GM23338 (cell line): ENCODE measurements around the gene HSPA9. TPM values are rescaled to one million over a fixed set of nuclear protein-coding genes. Genes with fewer than 3 reads are reported as not detected.

Experiments used
- ATAC-seq: fragments of 200-7000 bp; cut with Tn5 transposase; 3 replicates; pipeline ENCODE4 v1.9.1; 2020
- DNase-seq: peaks from one replicate; pipeline ENCODE4 v3.0.0-alpha.2; 2015; ENCODE audit warnings: low spot score
- H2AFZ ChIP-seq: fragments of 200-600 bp; sonication (generic); 2 replicates; pipeline ENCODE4 v1.8.0; 2016; ENCODE audit warnings: antibody characterized with exemption, mild to moderate bottlenecking, moderate library complexity
- H3F3A ChIP-seq: fragments of 200-600 bp; sonication (generic); replicated peaks from 2 replicates; pipeline ENCODE4 v1.8.0; 2017; ENCODE audit warnings: antibody characterized with exemption, mixed run types, low read depth
- H3K27ac ChIP-seq: fragments of 200-600 bp; sonication (generic); 2 replicates; pipeline ENCODE4 v1.6.1; 2016; ENCODE audit warnings: low read depth
- H3K27me3 ChIP-seq: fragments of 200-600 bp; sonication (generic); 2 replicates; pipeline ENCODE4 v1.8.0; 2016; ENCODE audit warnings: mild to moderate bottlenecking, mixed run types, moderate library complexity; ENCODE audit not compliant: insufficient read depth
- H3K36me3 ChIP-seq: fragments of 200-600 bp; sonication (generic); 2 replicates; pipeline ENCODE4 v1.8.0; 2016; ENCODE audit warnings: mild to moderate bottlenecking; ENCODE audit not compliant: insufficient read depth
- H3K4me1 ChIP-seq: fragments of 200-600 bp; sonication (generic); 2 replicates; pipeline ENCODE4 v1.8.0; 2016; ENCODE audit warnings: mild to moderate bottlenecking, moderate library complexity; ENCODE audit not compliant: insufficient read depth
- H3K4me2 ChIP-seq: fragments of 200-600 bp; sonication (generic); 2 replicates; pipeline ENCODE4 v1.7.1; 2017; ENCODE audit warnings: mixed run types
- H3K4me3 ChIP-seq: fragments of 200-600 bp; sonication (generic); 2 replicates; pipeline ENCODE4 v1.6.1; 2016; ENCODE audit warnings: mixed run types
- H3K79me2 ChIP-seq: fragments of 200-600 bp; sonication (generic); replicated peaks from 2 replicates; pipeline ENCODE4 v1.8.0; 2017; ENCODE audit warnings: mild to moderate bottlenecking; ENCODE audit not compliant: insufficient read depth
- H3K9me2 ChIP-seq: fragments of 200-600 bp; sonication (generic); 2 replicates; pipeline ENCODE4 v1.8.0; 2017; ENCODE audit not compliant: insufficient read depth
- H4K20me1 ChIP-seq: fragments of 200-600 bp; sonication (generic); replicated peaks from 2 replicates; pipeline ENCODE4 v1.8.0; 2017; ENCODE audit warnings: mild to moderate bottlenecking; ENCODE audit not compliant: insufficient read depth
- H3K27ac Mint-ChIP-seq: 2 replicates; pipeline ENCODE4 v1.8.0; 2020; ENCODE audit warnings: inconsistent platforms, mild to moderate bottlenecking, moderate library complexity, mixed read lengths
- H3K27me3 Mint-ChIP-seq: 3 replicates; pipeline ENCODE4 v1.8.0; 2022; ENCODE audit warnings: low read depth, mild to moderate bottlenecking, moderate library complexity, mixed read lengths, inconsistent platforms; ENCODE audit not compliant: insufficient read depth, poor library complexity
- H3K36me3 Mint-ChIP-seq: 3 replicates; pipeline ENCODE4 v1.8.0; 2021; ENCODE audit warnings: low read depth, mild to moderate bottlenecking, inconsistent platforms, moderate library complexity, mixed read lengths
- H3K4me1 Mint-ChIP-seq: 3 replicates; pipeline ENCODE4 v1.8.0; 2020; ENCODE audit warnings: mild to moderate bottlenecking, inconsistent platforms, mixed read lengths
- H3K4me3 Mint-ChIP-seq: 3 replicates; pipeline ENCODE4 v1.8.0; 2021; ENCODE audit warnings: moderate library complexity, mild to moderate bottlenecking, inconsistent platforms, mixed read lengths
- H3K9me3 Mint-ChIP-seq: 3 replicates; pipeline ENCODE4 v1.8.0; 2020; ENCODE audit warnings: moderate library complexity, mild to moderate bottlenecking, inconsistent platforms, mixed read lengths
- CREB1 ChIP-seq: fragments of 250-450 bp; sonication (Bioruptor Pico); IDR thresholded peaks from 2 replicates; pipeline ENCODE4 v1.5.0; 2020; ENCODE audit warnings: low read depth, mild to moderate bottlenecking, moderate library complexity
- CTCF ChIP-seq, 2 experiments: fragments of 200-600 bp in 1 of 2; sonication (generic) in 1 of 2; conservative IDR thresholded peaks; 2 replicates each; pipeline versions ENCODE4 v1.5.1 to v1.6.1; 2016 to 2017; ENCODE audit warnings: antibody characterized with exemption in 2 of 2, low read depth in 2 of 2, mild to moderate bottlenecking in 2 of 2, moderate library complexity in 1 of 2
- ETS1 ChIP-seq: IDR thresholded peaks from 2 replicates; pipeline ENCODE4 v1.6.1; 2016; ENCODE audit warnings: antibody characterized with exemption
- EZH2 ChIP-seq: fragments of 200-600 bp; sonication (generic); IDR thresholded peaks from one replicate; pipeline ENCODE4 v1.8.0; 2017; ENCODE audit warnings: antibody characterized with exemption, mild to moderate bottlenecking, low read depth; ENCODE audit not compliant: unreplicated experiment
- EZH2phosphoT487 ChIP-seq: fragments of 200-600 bp; sonication (generic); IDR thresholded peaks from one replicate; pipeline ENCODE4 v1.8.1; 2018; ENCODE audit warnings: antibody characterized with exemption; ENCODE audit not compliant: unreplicated experiment
- JUNB ChIP-seq: IDR thresholded peaks from one replicate; pipeline ENCODE4 v1.6.1; 2016; ENCODE audit warnings: antibody characterized with exemption; ENCODE audit not compliant: unreplicated experiment
- NANOG ChIP-seq: IDR thresholded peaks from 2 replicates; pipeline ENCODE4 v1.6.1; 2016; ENCODE audit warnings: antibody characterized with exemption, borderline replicate concordance
- POLR2AphosphoS5 ChIP-seq: IDR thresholded peaks from 2 replicates; pipeline ENCODE4 v1.6.1; 2016; ENCODE audit warnings: antibody characterized with exemption, low read depth
- REST ChIP-seq: IDR thresholded peaks from one replicate; pipeline ENCODE4 v1.6.1; 2018; ENCODE audit warnings: antibody characterized with exemption; ENCODE audit not compliant: unreplicated experiment
- STAT1 ChIP-seq: IDR thresholded peaks from one replicate; pipeline ENCODE4 v1.6.1; 2016; ENCODE audit warnings: antibody characterized with exemption; ENCODE audit not compliant: unreplicated experiment
- ZNF114 ChIP-seq: fragments of 250-450 bp; sonication (Bioruptor Pico); IDR thresholded peaks from 2 replicates; pipeline ENCODE4 v1.5.0; 2020; ENCODE audit warnings: mild to moderate bottlenecking, moderate library complexity
- ZNF331 ChIP-seq: fragments of 250-450 bp; sonication (Bioruptor Pico); IDR thresholded peaks from 2 replicates; pipeline ENCODE4 v1.5.0; 2020; ENCODE audit warnings: low read depth, mild to moderate bottlenecking, moderate library complexity
- ZNF462 ChIP-seq: fragments of 250-450 bp; sonication (Bioruptor Pico); IDR thresholded peaks from 2 replicates; pipeline ENCODE4 v1.5.0; 2020; ENCODE audit warnings: mild to moderate bottlenecking, moderate library complexity
- polyA plus RNA-seq: library from polyadenylated mRNA; unstranded; fragments of >200 nt; fragmentation: Nextera tagmentation; extraction: Ambion mirVana; gene quantifications from 2 replicates; pipeline ENCODE4 v1.2.1, GENCODE V29; 2016
- total RNA-seq: library from RNA; depleted of rRNA; stranded (reverse); fragments of >200 nt; shearing (Covaris generic); gene quantifications from 2 replicates; pipeline ENCODE4 v1.2.3, GENCODE V29; 2014

The HSPA9 gene
- total and polyA plus RNA-seq, 2 experiments from 2014 or later = 302 to 751 TPM

GRCh38 chr5:138527170-138527569 lies 48.0 kb downstream of the HSPA9 start:
- TF ChIP-seq REST = no peak
- TF ChIP-seq ZNF462 = no peak
- no peak for TF ChIP-seq ETS1
- TF ChIP-seq NANOG = no peak
- TF ChIP-seq EZH2 = no peak
- no peak for TF ChIP-seq CTCF (conservative IDR thresholded peaks at IDR 0.05; ENCODE audit: low read depth in 2 of 2)
- TF ChIP-seq ZNF331 = no peak
- TF ChIP-seq STAT1 = no peak
- TF ChIP-seq CREB1 (CRISPR knock-in tag) = no peak
- no peak for TF ChIP-seq EZH2phosphoT487
- TF ChIP-seq POLR2AphosphoS5 = no peak
- TF ChIP-seq JUNB = no peak
- no peak for TF ChIP-seq ZNF114
- H3K27ac ChIP-seq = no peak overlapping the region
- no peaks in the 10 kb centered on the region for H3K9me2 ChIP-seq
- no peaks in the 10 kb centered on the region for H3F3A ChIP-seq
- DNase-seq (no peak), ATAC-seq (no peak)
- Mint-ChIP-seq H3K36me3 (peaks cover 37% of the 10 kb centered on the region), H3K4me1 (peaks cover 24% of the 10 kb centered on the region), H3K27me3 (peaks cover 1% of the 10 kb centered on the region), H3K27ac (peak overlapping the region; percentile 12; the same call in 1 of the 2 replicates), H3K9me3 (no peaks in the 10 kb centered on the region), H3K4me3 (no peak overlapping the region; the same call in 2 of the 3 replicates)
- H3K4me2 ChIP-seq = no peak overlapping the region
- no peaks in the 10 kb centered on the region for H3K36me3 ChIP-seq
- no peak overlapping the region for H3K4me3 ChIP-seq
- H2AFZ ChIP-seq = no peak overlapping the region
- no peaks in the 10 kb centered on the region for H3K27me3 ChIP-seq
- peaks cover 83% of the 10 kb centered on the region for H4K20me1 ChIP-seq
- peaks cover 100% of the 10 kb centered on the region for H3K79me2 ChIP-seq
- H3K4me1 ChIP-seq = no peaks in the 10 kb centered on the region; the same call in 1 of the 2 replicates
